PC-3 (cell line): ENCODE results near the gene MPIG6B.

ENCODE experiments used
- EZH2phosphoT487 ChIP-seq: fragments of 300-600 bp; sonication (generic); IDR thresholded peaks from 2 replicates; pipeline ENCODE4 v1.6.1; 2018; ENCODE audit warnings: mild to moderate bottlenecking, antibody characterized with exemption, low read length, borderline replicate concordance
- TF ChIP-seq, protein P1 (sequence below): fragments of 300-600 bp; sonication (generic); conservative IDR thresholded peaks from 2 replicates; pipeline ENCODE4 v1.5.1; 2017; ENCODE audit warnings: antibody characterized with exemption, low read depth, mild to moderate bottlenecking, low read length

DNA sequence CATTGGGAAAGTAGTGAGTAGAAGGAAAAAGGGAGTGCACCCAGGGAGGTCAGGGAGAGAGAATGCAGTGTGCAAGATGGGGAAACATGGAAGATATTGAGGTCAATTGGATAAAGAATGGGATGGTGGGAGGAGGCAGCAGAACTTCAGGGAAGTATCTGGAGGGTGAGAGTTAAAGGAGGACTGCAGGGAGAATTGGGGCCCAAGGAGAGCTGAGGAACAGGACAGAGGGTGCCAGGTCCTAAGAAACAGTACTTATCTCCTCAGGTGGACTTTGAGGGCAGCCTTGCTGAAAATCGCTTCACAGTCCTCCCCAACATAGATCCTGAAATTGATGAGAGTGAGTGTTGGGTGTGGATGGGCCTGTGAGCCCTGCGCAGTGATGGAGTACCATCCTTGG lies 35.1 kb downstream of the MPIG6B start:
- TF ChIP-seq, protein P1, sequence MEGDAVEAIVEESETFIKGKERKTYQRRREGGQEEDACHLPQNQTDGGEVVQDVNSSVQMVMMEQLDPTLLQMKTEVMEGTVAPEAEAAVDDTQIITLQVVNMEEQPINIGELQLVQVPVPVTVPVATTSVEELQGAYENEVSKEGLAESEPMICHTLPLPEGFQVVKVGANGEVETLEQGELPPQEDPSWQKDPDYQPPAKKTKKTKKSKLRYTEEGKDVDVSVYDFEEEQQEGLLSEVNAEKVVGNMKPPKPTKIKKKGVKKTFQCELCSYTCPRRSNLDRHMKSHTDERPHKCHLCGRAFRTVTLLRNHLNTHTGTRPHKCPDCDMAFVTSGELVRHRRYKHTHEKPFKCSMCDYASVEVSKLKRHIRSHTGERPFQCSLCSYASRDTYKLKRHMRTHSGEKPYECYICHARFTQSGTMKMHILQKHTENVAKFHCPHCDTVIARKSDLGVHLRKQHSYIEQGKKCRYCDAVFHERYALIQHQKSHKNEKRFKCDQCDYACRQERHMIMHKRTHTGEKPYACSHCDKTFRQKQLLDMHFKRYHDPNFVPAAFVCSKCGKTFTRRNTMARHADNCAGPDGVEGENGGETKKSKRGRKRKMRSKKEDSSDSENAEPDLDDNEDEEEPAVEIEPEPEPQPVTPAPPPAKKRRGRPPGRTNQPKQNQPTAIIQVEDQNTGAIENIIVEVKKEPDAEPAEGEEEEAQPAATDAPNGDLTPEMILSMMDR: no peak
- no peak for TF ChIP-seq EZH2phosphoT487
